Activated naive CD8-positive, alpha-beta T cell treated with anti-CD3 and anti-CD28 coated beads, Interleukin-2, amount 50 U/mL, for 24 hours (primary cell): ENCODE results near the gene MED23.

Experiments
- ATAC-seq: fragments of 150-1000 bp; cut with Tn5 transposase; one replicate; pipeline ENCODE4 v1.10.0; 2021
- DNase-seq: peaks from one replicate; pipeline ENCODE4 v3.0.0; 2021
- H3K27ac Mint-ChIP-seq: one replicate; pipeline ENCODE4 v1.8.0; 2021; ENCODE audit warnings: mild to moderate bottlenecking, mixed read lengths
- H3K27me3 Mint-ChIP-seq: one replicate; pipeline ENCODE4 v1.8.0; 2021; ENCODE audit warnings: mixed read lengths
- H3K36me3 Mint-ChIP-seq: one replicate; pipeline ENCODE4 v1.8.0; 2021; ENCODE audit warnings: low read depth, mixed read lengths
- H3K4me1 Mint-ChIP-seq: one replicate; pipeline ENCODE4 v1.8.0; 2021; ENCODE audit warnings: mixed read lengths
- H3K4me3 Mint-ChIP-seq: one replicate; pipeline ENCODE4 v1.8.0; 2021; ENCODE audit warnings: mild to moderate bottlenecking, moderate library complexity, mixed read lengths
- H3K9me3 Mint-ChIP-seq: one replicate; pipeline ENCODE4 v1.8.0; 2021; ENCODE audit warnings: mixed read lengths

Gene MED23, protein sequence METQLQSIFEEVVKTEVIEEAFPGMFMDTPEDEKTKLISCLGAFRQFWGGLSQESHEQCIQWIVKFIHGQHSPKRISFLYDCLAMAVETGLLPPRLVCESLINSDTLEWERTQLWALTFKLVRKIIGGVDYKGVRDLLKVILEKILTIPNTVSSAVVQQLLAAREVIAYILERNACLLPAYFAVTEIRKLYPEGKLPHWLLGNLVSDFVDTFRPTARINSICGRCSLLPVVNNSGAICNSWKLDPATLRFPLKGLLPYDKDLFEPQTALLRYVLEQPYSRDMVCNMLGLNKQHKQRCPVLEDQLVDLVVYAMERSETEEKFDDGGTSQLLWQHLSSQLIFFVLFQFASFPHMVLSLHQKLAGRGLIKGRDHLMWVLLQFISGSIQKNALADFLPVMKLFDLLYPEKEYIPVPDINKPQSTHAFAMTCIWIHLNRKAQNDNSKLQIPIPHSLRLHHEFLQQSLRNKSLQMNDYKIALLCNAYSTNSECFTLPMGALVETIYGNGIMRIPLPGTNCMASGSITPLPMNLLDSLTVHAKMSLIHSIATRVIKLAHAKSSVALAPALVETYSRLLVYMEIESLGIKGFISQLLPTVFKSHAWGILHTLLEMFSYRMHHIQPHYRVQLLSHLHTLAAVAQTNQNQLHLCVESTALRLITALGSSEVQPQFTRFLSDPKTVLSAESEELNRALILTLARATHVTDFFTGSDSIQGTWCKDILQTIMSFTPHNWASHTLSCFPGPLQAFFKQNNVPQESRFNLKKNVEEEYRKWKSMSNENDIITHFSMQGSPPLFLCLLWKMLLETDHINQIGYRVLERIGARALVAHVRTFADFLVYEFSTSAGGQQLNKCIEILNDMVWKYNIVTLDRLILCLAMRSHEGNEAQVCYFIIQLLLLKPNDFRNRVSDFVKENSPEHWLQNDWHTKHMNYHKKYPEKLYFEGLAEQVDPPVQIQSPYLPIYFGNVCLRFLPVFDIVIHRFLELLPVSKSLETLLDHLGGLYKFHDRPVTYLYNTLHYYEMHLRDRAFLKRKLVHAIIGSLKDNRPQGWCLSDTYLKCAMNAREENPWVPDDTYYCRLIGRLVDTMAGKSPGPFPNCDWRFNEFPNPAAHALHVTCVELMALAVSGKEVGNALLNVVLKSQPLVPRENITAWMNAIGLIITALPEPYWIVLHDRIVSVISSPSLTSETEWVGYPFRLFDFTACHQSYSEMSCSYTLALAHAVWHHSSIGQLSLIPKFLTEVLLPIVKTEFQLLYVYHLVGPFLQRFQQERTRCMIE (N-terminal part only)

DNA sequence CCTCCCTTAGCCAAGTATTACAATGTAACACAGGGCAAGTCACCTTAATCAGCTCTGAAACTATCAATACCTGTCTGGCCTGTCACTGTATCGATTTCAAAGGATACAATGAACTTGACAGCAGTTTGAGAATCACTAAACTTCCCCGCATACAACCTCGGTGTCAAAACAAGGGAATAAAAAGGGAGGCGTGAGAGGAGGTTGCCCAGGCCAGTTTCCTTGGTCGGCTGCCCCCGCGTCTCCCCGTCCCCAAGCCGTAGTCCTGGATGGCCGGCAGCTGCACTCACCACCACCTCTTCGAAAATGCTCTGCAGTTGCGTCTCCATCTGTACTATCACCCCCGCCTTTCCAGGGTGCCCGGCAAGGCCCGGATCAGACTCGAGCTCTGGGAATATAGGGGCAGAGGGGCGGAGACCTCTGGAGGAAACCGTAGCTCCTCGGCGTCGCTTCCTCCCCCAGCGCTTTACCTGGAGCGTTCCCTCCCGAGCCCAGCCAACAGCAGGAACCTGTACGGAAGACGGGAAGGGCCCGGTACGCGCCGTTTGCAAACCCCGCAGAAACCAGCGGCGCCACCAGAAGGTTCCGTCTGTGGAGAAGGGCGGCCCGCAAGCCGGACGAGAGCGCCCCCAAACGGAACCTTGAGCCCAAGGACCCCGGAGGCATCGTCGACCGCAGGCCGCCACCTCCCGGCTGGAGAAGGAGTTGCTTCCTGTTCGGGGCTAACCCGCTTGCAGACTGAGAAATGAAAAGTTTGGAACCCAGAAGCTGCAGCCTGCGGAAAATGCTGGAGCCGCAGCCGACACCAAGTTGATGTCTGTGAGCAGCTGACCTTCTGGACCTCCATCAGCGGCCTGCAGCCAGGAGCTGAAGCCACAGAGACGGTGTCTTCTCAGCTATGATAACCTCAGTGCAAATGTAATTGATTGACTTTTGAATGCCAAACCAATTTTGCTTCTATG, at the start of gene MED23:
TSS of gene MED23 (minus strand) at position 519 of the 959 bp plus-strand sequence. CDS start at position 326, 193 bp downstream.
- Mint-ChIP-seq H3K27ac (peak within 1 kb of the TSS; percentile 88), H3K36me3 (peaks cover 11% of the 10 kb centered on the region), H3K27me3 (no peaks in the 10 kb centered on the region), H3K9me3 (no peaks in the 10 kb centered on the region), H3K4me1 (peaks cover 38% of the 10 kb centered on the region), H3K4me3 (peak within 1 kb of the TSS; percentile 90)
- DNase-seq (peak; percentile 98), ATAC-seq (peak; percentile 95)

GRCh38 chr6:131673184-131673583, 45.1 kb upstream of the MED23 start:
- H3K27me3 Mint-ChIP-seq, result no peaks in the 10 kb centered on the region
- H3K9me3 Mint-ChIP-seq, result no peaks in the 10 kb centered on the region
- H3K36me3 Mint-ChIP-seq, result no peaks in the 10 kb centered on the region
- no peak overlapping the region for H3K4me3 Mint-ChIP-seq
- no peak for DNase-seq
- no peak for ATAC-seq
- H3K4me1 Mint-ChIP-seq, result no peaks in the 10 kb centered on the region
- H3K27ac Mint-ChIP-seq, result no peak overlapping the region

- DNase-seq (no peak), ATAC-seq (no peak)
- Mint-ChIP-seq H3K36me3 (no peaks in the 10 kb centered on the region), H3K4me3 (no peak overlapping the region), H3K9me3 (no peaks in the 10 kb centered on the region), H3K4me1 (no peaks in the 10 kb centered on the region), H3K27ac (no peak overlapping the region), H3K27me3 (no peaks in the 10 kb centered on the region)
Measured at GRCh38 chr6:131669891-131670290, 41.8 kb upstream of the MED23 start.

DNA sequence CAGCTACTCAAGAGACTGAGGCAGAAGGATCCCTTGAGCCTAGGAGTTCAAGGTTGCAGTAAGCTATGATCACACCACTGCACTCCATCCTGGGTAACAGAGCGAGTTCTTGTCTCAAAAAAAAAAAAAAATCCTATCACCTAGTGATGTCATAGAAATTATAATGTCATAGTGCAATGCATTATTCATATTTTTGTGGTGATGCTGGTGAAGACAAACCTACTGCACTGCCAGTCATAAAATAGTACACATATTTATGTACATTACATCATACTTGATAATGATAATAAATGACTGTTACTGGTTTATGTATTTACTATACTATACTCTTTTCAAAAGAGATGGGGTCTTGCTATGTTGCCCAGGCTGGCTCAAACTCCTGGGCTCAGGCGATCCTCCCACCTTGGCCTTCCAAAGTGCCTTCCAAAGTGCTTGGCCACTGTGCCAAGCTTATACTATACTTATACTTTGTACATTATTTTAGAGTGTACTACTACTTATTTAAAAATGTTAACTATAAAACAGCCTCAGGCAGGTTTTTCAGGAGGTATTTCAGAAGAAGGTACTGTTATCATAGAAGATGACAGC, 35.6 kb upstream of the MED23 start:
- Mint-ChIP-seq H3K36me3 (no peaks in the 10 kb centered on the region), H3K27me3 (no peaks in the 10 kb centered on the region), H3K4me3 (no peak overlapping the region), H3K4me1 (no peaks in the 10 kb centered on the region), H3K27ac (no peak overlapping the region), H3K9me3 (no peaks in the 10 kb centered on the region)
- no peak for DNase-seq
- ATAC-seq, result no peak

DNA sequence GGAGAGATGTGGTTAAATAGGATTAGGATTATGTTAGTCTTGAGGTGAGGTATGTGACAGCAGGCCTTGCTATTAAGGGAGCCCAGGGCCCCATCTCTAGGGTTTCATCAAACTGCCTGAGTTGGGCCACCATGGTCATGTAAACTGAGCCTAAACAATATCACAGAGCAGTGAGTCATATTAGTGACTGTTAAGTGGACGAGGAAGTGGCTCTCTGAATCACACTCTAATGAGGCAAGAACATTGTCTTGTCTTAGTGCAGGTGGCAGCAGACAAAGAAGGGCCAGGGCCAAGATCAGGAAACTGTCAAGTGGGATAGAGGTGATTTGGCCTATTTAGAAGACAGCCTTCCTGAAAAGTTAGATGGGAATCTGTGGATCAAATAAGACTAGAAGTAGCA, 32.2 kb upstream of the MED23 start:
- Mint-ChIP-seq H3K27ac (no peak overlapping the region), H3K4me1 (no peaks in the 10 kb centered on the region), H3K27me3 (no peaks in the 10 kb centered on the region), H3K36me3 (no peaks in the 10 kb centered on the region), H3K9me3 (no peaks in the 10 kb centered on the region), H3K4me3 (no peak overlapping the region)
- no peak for DNase-seq
- peak; percentile 65 for ATAC-seq

- no peak for ATAC-seq
- no peaks in the 10 kb centered on the region for H3K4me1 Mint-ChIP-seq
- H3K36me3 Mint-ChIP-seq, result no peaks in the 10 kb centered on the region
- H3K27me3 Mint-ChIP-seq, result no peaks in the 10 kb centered on the region
- no peak for DNase-seq
- H3K9me3 Mint-ChIP-seq, result no peaks in the 10 kb centered on the region
- no peak overlapping the region for H3K27ac Mint-ChIP-seq
- H3K4me3 Mint-ChIP-seq, result no peak overlapping the region
Measured at GRCh38 chr6:131658287-131658686, 30.2 kb upstream of the MED23 start.

- ATAC-seq, result no peak
- Mint-ChIP-seq H3K27ac (no peak overlapping the region), H3K36me3 (no peaks in the 10 kb centered on the region), H3K9me3 (no peaks in the 10 kb centered on the region), H3K4me1 (no peaks in the 10 kb centered on the region), H3K4me3 (no peak overlapping the region), H3K27me3 (no peaks in the 10 kb centered on the region)
- no peak for DNase-seq
Measured at GRCh38 chr6:131657630-131658111, 29.6 kb upstream of the MED23 start.

GRCh38 chr6:131657222-131657621, 29.2 kb upstream of the MED23 start:
- Mint-ChIP-seq H3K4me1 (no peaks in the 10 kb centered on the region), H3K36me3 (no peaks in the 10 kb centered on the region), H3K4me3 (no peak overlapping the region), H3K9me3 (no peaks in the 10 kb centered on the region), H3K27ac (no peak overlapping the region), H3K27me3 (no peaks in the 10 kb centered on the region)
- DNase-seq (no peak), ATAC-seq (no peak)

DNA sequence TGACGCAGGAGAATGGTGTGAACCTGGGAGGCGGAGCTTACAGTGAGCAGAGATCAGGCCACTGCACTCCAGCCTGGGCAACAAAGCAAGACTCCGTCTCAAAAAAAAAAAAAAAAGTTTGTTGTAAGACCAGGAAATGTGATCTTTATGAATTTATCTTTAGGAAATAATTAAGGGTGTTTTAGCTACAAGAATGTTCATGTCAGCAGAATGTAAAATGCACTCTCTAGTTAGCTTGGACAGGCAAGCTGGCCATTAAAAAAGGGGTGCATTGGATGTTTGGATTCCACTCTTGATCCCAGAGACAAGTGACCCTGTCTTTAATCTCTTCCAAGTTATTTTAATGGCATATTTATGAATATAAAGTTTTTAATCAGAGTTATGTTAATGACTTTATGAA, 28.6 kb upstream of the MED23 start:
- H3K4me1 Mint-ChIP-seq, result no peaks in the 10 kb centered on the region
- no peak overlapping the region for H3K4me3 Mint-ChIP-seq
- H3K27me3 Mint-ChIP-seq, result no peaks in the 10 kb centered on the region
- H3K36me3 Mint-ChIP-seq, result no peaks in the 10 kb centered on the region
- no peaks in the 10 kb centered on the region for H3K9me3 Mint-ChIP-seq
- ATAC-seq, result no peak
- DNase-seq, result no peak
- no peak overlapping the region for H3K27ac Mint-ChIP-seq

GRCh38 chr6:131655951-131656350, 27.9 kb upstream of the MED23 start:
- Mint-ChIP-seq H3K27me3 (no peaks in the 10 kb centered on the region), H3K4me3 (no peak overlapping the region), H3K36me3 (no peaks in the 10 kb centered on the region), H3K27ac (no peak overlapping the region), H3K9me3 (no peaks in the 10 kb centered on the region), H3K4me1 (no peaks in the 10 kb centered on the region)
- no peak for DNase-seq
- ATAC-seq, result no peak

- ATAC-seq (no peak), DNase-seq (no peak)
- H3K27ac Mint-ChIP-seq, result no peak overlapping the region
- H3K27me3 Mint-ChIP-seq, result no peaks in the 10 kb centered on the region
- no peak overlapping the region for H3K4me3 Mint-ChIP-seq
- H3K9me3 Mint-ChIP-seq, result no peaks in the 10 kb centered on the region
- no peaks in the 10 kb centered on the region for H3K36me3 Mint-ChIP-seq
- no peaks in the 10 kb centered on the region for H3K4me1 Mint-ChIP-seq
Measured at GRCh38 chr6:131655387-131655786, 27.3 kb upstream of the MED23 start.

- DNase-seq, result no peak
- Mint-ChIP-seq H3K4me1 (no peaks in the 10 kb centered on the region), H3K27ac (no peak overlapping the region), H3K36me3 (no peaks in the 10 kb centered on the region), H3K9me3 (no peaks in the 10 kb centered on the region), H3K27me3 (no peaks in the 10 kb centered on the region), H3K4me3 (no peak overlapping the region)
- peak; percentile 36 for ATAC-seq
Measured at GRCh38 chr6:131654326-131654725, 26.3 kb upstream of the MED23 start.

DNA sequence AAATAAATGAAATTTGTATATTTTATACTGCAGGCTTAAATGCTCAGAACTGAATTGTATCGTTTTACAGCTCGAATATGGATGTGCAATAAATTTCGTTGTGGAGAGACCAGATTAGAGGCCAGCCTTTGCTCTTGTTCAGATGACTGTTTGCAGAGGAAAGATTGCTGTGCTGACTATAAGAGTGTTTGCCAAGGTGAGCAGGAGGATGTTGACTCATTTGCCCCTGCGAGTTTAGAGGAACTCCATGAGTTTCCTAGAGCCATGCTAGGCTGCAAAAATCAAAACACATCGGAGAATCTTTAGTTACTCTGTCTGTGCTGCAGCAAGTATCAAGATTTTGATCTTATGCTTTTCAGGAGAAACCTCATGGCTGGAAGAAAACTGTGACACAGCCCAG, 24.4 kb upstream of the MED23 start:
- no peak for ATAC-seq
- Mint-ChIP-seq H3K27me3 (no peaks in the 10 kb centered on the region), H3K4me1 (no peaks in the 10 kb centered on the region), H3K9me3 (no peaks in the 10 kb centered on the region), H3K36me3 (no peaks in the 10 kb centered on the region), H3K27ac (no peak overlapping the region), H3K4me3 (no peak overlapping the region)
- DNase-seq, result no peak
